ENCODE data around the gene ACTR8. TPM values are rescaled to one million over a fixed set of nuclear protein-coding genes. Genes with fewer than 3 reads are reported as not detected.

Gene ACTR8
- total and polyA plus RNA-seq, 2 of the 13 experiments (the other 11 are each of a cell fraction or from before 2014, with no cell fraction given) = 15.5 to 29.0 TPM

GRCh38 chr3:53843195-53844177, 38.5 kb downstream of the ACTR8 start (continued):
- no peak for TF ChIP-seq ZBTB21 (CRISPR knock-in tag; IDR thresholded peaks at IDR 0.05)
- TF ChIP-seq ZKSCAN5 (CRISPR knock-in tag; IDR thresholded peaks at IDR 0.05) = no peak
- no peak for TF ChIP-seq ZMAT3 (CRISPR knock-in tag; conservative IDR thresholded peaks at IDR 0.05)
- TF ChIP-seq ZNF574 (CRISPR knock-in tag; IDR thresholded peaks at IDR 0.05) = no peak
- TF ChIP-seq ZNF513 (CRISPR knock-in tag; conservative IDR thresholded peaks at IDR 0.05) = no peak
- no peak for TF ChIP-seq ARNT (IDR thresholded peaks at IDR 0.05)
- peak; percentile 5; the same call in 1 of the 2 replicates for TF ChIP-seq PHF8 (CRISPR knock-in tag; IDR thresholded peaks at IDR 0.05)
- no peak for TF ChIP-seq FOXP4 (CRISPR knock-in tag; IDR thresholded peaks at IDR 0.05)
- TF ChIP-seq DZIP1 (CRISPR knock-in tag; IDR thresholded peaks at IDR 0.05) = no peak
- 0 out of 2 replicates have a peak, but pooled peaks have one; percentile 23 for TF ChIP-seq ZSCAN5A (CRISPR knock-in tag; IDR thresholded peaks at IDR 0.05; ENCODE audit: borderline replicate concordance)
- TF ChIP-seq ZNF274 (CRISPR knock-in tag; IDR thresholded peaks at IDR 0.05) = no peak
- no peak for TF ChIP-seq MAZ (IDR thresholded peaks at IDR 0.05; ENCODE audit: borderline replicate concordance, low read depth, low read length)
- TF ChIP-seq MAZ (CRISPR knock-in tag; IDR thresholded peaks at IDR 0.05; ENCODE audit: low read depth) = no peak
- TF ChIP-seq PHB2 (IDR thresholded peaks at IDR 0.05; ENCODE audit: partially characterized antibody) = no peak
- peak; percentile 54; the same call in 1 of the 2 replicates for TF ChIP-seq HHEX (CRISPR knock-in tag; IDR thresholded peaks at IDR 0.05)
- TF ChIP-seq ZNF891 (CRISPR knock-in tag; IDR thresholded peaks at IDR 0.05) = 0 out of 2 replicates have a peak, but pooled peaks have one; percentile 5

All from HepG2 (cell line).